GM23248 (cell line): ENCODE measurements around the gene HYLS1.

Experiments
- EZH2 ChIP-seq: fragments of 200-600 bp; sonication (generic); IDR thresholded peaks from 2 replicates; pipeline ENCODE4 v1.6.1; 2018; ENCODE audit warnings: antibody characterized with exemption, mild to moderate bottlenecking; ENCODE audit not compliant: insufficient read depth, poor library complexity, severe bottlenecking
- EZH2phosphoT487 ChIP-seq: fragments of 200-600 bp; sonication (generic); IDR thresholded peaks from 2 replicates; pipeline ENCODE4 v1.6.1; 2018; ENCODE audit warnings: antibody characterized with exemption, moderate library complexity, mild to moderate bottlenecking, low read depth; ENCODE audit not compliant: insufficient read depth

DNA sequence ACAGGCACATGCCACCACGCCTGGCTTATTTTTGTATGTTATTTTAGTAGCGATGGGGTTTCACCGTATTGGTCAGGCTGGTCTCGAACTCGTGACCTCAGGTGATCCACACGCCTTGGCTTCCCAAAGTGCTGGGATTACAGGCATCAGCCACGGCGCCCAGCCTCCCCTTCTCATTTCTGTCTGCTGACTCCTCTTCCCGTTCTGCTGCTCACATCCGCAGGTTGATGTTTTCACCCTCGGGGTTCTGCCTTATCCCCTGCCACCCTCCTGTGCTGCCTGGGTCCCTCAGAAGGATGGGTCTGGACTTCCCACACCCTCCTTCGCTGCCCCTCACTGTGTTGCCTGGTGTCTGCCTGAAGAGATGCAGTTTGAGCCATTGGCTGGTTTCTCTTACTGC, 39.2 kb downstream of the HYLS1 start:
- TF ChIP-seq EZH2 = no peak
- no peak for TF ChIP-seq EZH2phosphoT487
